HepG2 (cell line): ENCODE results near the gene SNUPN. TPM values are rescaled to one million over a fixed set of nuclear protein-coding genes. Genes with fewer than 3 reads are reported as not detected.

Experiments used
- ATAC-seq: fragments of 200-7000 bp; cut with Tn5 transposase; 3 replicates; pipeline ENCODE4 v1.9.1; 2020; ENCODE audit warnings: mild to moderate bottlenecking, moderate library complexity
- BruUV-seq: library from RNA; stranded (reverse); fragments of 400-500 nt; replicated peaks from 2 replicates; lab custom pipeline; 2021; lab: Mats Ljungman, UMichigan
- CTCF ChIA-PET: fragments of 300-600 bp; formaldehyde crosslinking; extraction: SDS; loops from one replicate; lab custom pipeline; 2021; ENCODE audit warnings: low total read pairs, inconsistent platforms, low intra/inter-chr PET ratio; lab: Yijun Ruan, JAX
- POLR2A ChIA-PET: fragments of 350-600 bp; sonication (Branson Sonifier 250); formaldehyde crosslinking; loops from one replicate; lab custom pipeline; 2020; ENCODE audit warnings: antibody characterized with exemption, inconsistent platforms; lab: Yijun Ruan, JAX
- DNase-seq: peaks from one replicate; pipeline ENCODE4 v3.0.0-alpha.2; 2015; ENCODE audit warnings: low spot score
- FAIRE-seq: peaks from 3 replicates; lab custom pipeline; 2011; peaks lifted over from hg19 to GRCh38; lab: Jason Lieb, UNC
- H2AFZ ChIP-seq: one replicate; pipeline ENCODE4 v1.6.1; 2011; ENCODE audit warnings: low read length, inconsistent platforms
- H3K27ac ChIP-seq: fragments of 300-600 bp; 3 replicates; pipeline ENCODE4 v1.8.0; 2011; ENCODE audit warnings: mixed run types, mild to moderate bottlenecking, mixed read lengths, low read length, inconsistent platforms; ENCODE audit not compliant: insufficient read depth; ENCODE audit errors: extremely low read length
- H3K27me3 ChIP-seq, 2 experiments: fragments of 200-600 bp in 1 of 2; 2 replicates in 1 of 2; 3 replicates in 1 of 2; pipeline versions ENCODE4 v1.6.0 to v1.8.0; 2011; ENCODE audit warnings: low read length in 2 of 2, mild to moderate bottlenecking in 2 of 2, moderate library complexity in 2 of 2, inconsistent platforms in 1 of 2; ENCODE audit not compliant: insufficient read depth in 2 of 2, control insufficient read depth in 1 of 2
- H3K36me3 ChIP-seq, 2 experiments: fragments of 200-600 bp in 1 of 2; replicated peaks in 1 of 2; 2 replicates in 1 of 2; 3 replicates in 1 of 2; pipeline versions ENCODE4 v1.5.1 to v1.8.0; 2011; ENCODE audit warnings: low read length in 2 of 2, inconsistent platforms in 1 of 2; ENCODE audit not compliant: insufficient read depth in 2 of 2, control insufficient read depth in 1 of 2
- H3K4me1 ChIP-seq: 2 replicates; pipeline ENCODE4 v1.5.1; 2012; ENCODE audit warnings: low read length, inconsistent platforms; ENCODE audit not compliant: insufficient read depth
- H3K4me2 ChIP-seq: 2 replicates; pipeline ENCODE4 v1.6.0; 2011; ENCODE audit warnings: low read depth, low read length, inconsistent platforms
- H3K4me3 ChIP-seq, 3 experiments: fragments of 200-600 bp in 1 of 3; sonication (generic), shearing (Covaris generic) in 1 of 3; replicated peaks in 1 of 3; 2 replicates each; pipeline ENCODE4 v1.5.1; 2011 to 2016; ENCODE audit warnings: low read length in 3 of 3, inconsistent platforms in 2 of 3, low read depth in 2 of 3, mild to moderate bottlenecking in 2 of 3, control low read depth in 1 of 3, mixed read lengths in 1 of 3; ENCODE audit not compliant: insufficient read depth in 1 of 3
- H3K79me2 ChIP-seq: one replicate; pipeline ENCODE4 v1.6.1; 2011; ENCODE audit warnings: low read length, inconsistent platforms; ENCODE audit not compliant: insufficient read depth
- H3K9ac ChIP-seq: 2 replicates; pipeline ENCODE4 v1.6.0; 2011; ENCODE audit warnings: mild to moderate bottlenecking, low read depth, low read length, inconsistent platforms; ENCODE audit not compliant: insufficient read depth
- H3K9me3 ChIP-seq: 2 replicates; pipeline ENCODE4 v1.5.1; 2012; ENCODE audit warnings: mild to moderate bottlenecking, low read length
- H4K20me1 ChIP-seq: 2 replicates; pipeline ENCODE4 v1.6.0; 2011; ENCODE audit warnings: inconsistent platforms, mild to moderate bottlenecking, low read length, moderate library complexity; ENCODE audit not compliant: insufficient read depth
- ARHGAP35 ChIP-seq: sonication (generic); formaldehyde crosslinking; IDR thresholded peaks from 2 replicates; pipeline ENCODE4 v1.9.0; 2022; ENCODE audit warnings: mild to moderate bottlenecking, inconsistent platforms, moderate library complexity, missing genetic modification reagents, borderline replicate concordance
- KLF15 ChIP-seq: sonication (generic); formaldehyde crosslinking; IDR thresholded peaks from 2 replicates; pipeline ENCODE4 v1.8.1; 2023; ENCODE audit warnings: borderline replicate concordance, mild to moderate bottlenecking, inconsistent platforms, missing genetic modification reagents, mixed read lengths
- TARDBP ChIP-seq: sonication (generic); formaldehyde crosslinking; IDR thresholded peaks from 2 replicates; pipeline ENCODE4 v1.8.0; 2022; ENCODE audit warnings: mild to moderate bottlenecking, missing genetic modification reagents
- WGBS: methylation state at CpG from one replicate; pipeline ENCODE4 v1.1.6; 2017; ENCODE audit warnings: low lambda C conversion rate; 5-methylcytosine and 5-hydroxymethylcytosine counted together
- in situ Hi-C: cut with HindIII; loops from 2 replicates; pipeline ENCODE4 v1.10.0; 2017; ENCODE audit warnings: low pct_unique_long_range_greater_than_20kb; ENCODE audit not compliant: extremely low pct_ligation_motif_present
- intact Hi-C: fragments of 100-400 bp; cut with micrococcal nuclease; formaldehyde crosslinking; loops from one replicate; pipeline ENCODE4 v1.10.0; 2022; ENCODE audit not compliant: unreplicated experiment
- polyA plus RNA-seq, 8 experiments: library from polyadenylated mRNA; depleted of rRNA in 3 of 8; stranded (reverse) in 7 of 8; unstranded in 1 of 8; fragments of >200 nt; fragmentation: Illumina TruSeq in 4 of 8; extraction: Trizol in 4 of 8; gene quantifications; 2 replicates each; pipeline versions ENCODE4 v1.2.1 to v1.2.3, GENCODE V29; 2011 to 2016; ENCODE audit warnings: low read depth in 4 of 8, missing spikeins in 1 of 8, mixed read lengths in 1 of 8; ENCODE audit not compliant: insufficient read depth in 1 of 8
- total RNA-seq, 5 experiments: library from RNA; depleted of rRNA; stranded (reverse); fragments of >200 nt; fragmentation: Illumina TruSeq; extraction: Trizol; gene quantifications; 2 replicates each; pipeline ENCODE4 v1.2.3, GENCODE V29; 2016; ENCODE audit warnings: low read depth in 1 of 5
- TF ChIP-seq, protein P1 (sequence below): sonication (generic); formaldehyde crosslinking; IDR thresholded peaks from 2 replicates; pipeline ENCODE4 v1.4.0; 2020; ENCODE audit warnings: mild to moderate bottlenecking, missing genetic modification reagents, borderline replicate concordance
- TF ChIP-seq, protein P2 (sequence below): sonication (generic); formaldehyde crosslinking; IDR thresholded peaks from 2 replicates; pipeline ENCODE4 v1.4.0; 2020; ENCODE audit warnings: missing genetic modification reagents, borderline replicate concordance
- TF ChIP-seq, protein P3 (sequence below): IDR thresholded peaks from 2 replicates; pipeline ENCODE4 v1.6.1; 2016; ENCODE audit warnings: low read depth
- TF ChIP-seq, protein P4 (sequence below): sonication (generic); formaldehyde crosslinking; IDR thresholded peaks from 2 replicates; pipeline ENCODE4 v1.9.0; 2022; ENCODE audit warnings: missing genetic modification reagents, mild to moderate bottlenecking, borderline replicate concordance
- TF ChIP-seq, protein P5 (sequence below): sonication (generic); formaldehyde crosslinking; IDR thresholded peaks from 2 replicates; pipeline ENCODE4 v1.4.0; 2020; ENCODE audit warnings: mild to moderate bottlenecking, missing genetic modification reagents
- TF ChIP-seq, protein P6 (sequence below): sonication (generic); formaldehyde crosslinking; IDR thresholded peaks from 2 replicates; pipeline ENCODE4 v1.4.0; 2020; ENCODE audit warnings: low read depth, mild to moderate bottlenecking, missing genetic modification reagents
- TF ChIP-seq, protein P7 (sequence below): sonication (generic); formaldehyde crosslinking; IDR thresholded peaks from 2 replicates; pipeline ENCODE4 v1.4.0; 2020; ENCODE audit warnings: missing genetic modification reagents

Gene SNUPN
- total and polyA plus RNA-seq, 2 of the 13 experiments (the other 11 are each of a cell fraction or from before 2014, with no cell fraction given), result 9.0 to 16.4 TPM

DNA sequence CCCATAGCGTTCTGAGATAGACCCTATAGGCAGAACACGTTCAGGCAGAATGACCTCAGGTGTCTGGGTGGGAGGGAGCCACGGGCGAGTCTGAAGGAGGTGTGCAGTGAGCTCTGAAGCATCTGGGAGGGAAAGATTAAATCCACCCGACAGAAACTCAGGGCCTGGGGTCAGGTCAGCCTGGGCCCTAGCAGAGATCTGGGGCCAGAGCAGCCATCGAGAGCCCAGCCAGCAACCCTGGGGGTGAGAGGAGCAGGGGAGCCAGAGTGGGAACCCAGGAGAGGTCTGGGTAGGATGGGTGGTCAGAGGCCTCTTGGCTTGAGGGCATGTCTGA, 44.3 kb upstream of the SNUPN start:
- FAIRE-seq, result no peak
- TF ChIP-seq, protein P1, sequence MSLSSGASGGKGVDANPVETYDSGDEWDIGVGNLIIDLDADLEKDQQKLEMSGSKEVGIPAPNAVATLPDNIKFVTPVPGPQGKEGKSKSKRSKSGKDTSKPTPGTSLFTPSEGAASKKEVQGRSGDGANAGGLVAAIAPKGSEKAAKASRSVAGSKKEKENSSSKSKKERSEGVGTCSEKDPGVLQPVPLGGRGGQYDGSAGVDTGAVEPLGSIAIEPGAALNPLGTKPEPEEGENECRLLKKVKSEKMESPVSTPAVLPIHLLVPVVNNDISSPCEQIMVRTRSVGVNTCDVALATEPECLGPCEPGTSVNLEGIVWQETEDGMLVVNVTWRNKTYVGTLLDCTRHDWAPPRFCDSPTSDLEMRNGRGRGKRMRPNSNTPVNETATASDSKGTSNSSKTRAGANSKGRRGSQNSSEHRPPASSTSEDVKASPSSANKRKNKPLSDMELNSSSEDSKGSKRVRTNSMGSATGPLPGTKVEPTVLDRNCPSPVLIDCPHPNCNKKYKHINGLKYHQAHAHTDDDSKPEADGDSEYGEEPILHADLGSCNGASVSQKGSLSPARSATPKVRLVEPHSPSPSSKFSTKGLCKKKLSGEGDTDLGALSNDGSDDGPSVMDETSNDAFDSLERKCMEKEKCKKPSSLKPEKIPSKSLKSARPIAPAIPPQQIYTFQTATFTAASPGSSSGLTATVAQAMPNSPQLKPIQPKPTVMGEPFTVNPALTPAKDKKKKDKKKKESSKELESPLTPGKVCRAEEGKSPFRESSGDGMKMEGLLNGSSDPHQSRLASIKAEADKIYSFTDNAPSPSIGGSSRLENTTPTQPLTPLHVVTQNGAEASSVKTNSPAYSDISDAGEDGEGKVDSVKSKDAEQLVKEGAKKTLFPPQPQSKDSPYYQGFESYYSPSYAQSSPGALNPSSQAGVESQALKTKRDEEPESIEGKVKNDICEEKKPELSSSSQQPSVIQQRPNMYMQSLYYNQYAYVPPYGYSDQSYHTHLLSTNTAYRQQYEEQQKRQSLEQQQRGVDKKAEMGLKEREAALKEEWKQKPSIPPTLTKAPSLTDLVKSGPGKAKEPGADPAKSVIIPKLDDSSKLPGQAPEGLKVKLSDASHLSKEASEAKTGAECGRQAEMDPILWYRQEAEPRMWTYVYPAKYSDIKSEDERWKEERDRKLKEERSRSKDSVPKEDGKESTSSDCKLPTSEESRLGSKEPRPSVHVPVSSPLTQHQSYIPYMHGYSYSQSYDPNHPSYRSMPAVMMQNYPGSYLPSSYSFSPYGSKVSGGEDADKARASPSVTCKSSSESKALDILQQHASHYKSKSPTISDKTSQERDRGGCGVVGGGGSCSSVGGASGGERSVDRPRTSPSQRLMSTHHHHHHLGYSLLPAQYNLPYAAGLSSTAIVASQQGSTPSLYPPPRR, result no peak
- TF ChIP-seq, protein P2, sequence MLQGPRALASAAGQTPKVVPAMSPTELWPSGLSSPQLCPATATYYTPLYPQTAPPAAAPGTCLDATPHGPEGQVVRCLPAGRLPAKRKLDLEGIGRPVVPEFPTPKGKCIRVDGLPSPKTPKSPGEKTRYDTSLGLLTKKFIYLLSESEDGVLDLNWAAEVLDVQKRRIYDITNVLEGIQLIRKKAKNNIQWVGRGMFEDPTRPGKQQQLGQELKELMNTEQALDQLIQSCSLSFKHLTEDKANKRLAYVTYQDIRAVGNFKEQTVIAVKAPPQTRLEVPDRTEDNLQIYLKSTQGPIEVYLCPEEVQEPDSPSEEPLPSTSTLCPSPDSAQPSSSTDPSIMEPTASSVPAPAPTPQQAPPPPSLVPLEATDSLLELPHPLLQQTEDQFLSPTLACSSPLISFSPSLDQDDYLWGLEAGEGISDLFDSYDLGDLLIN (CRISPR knock-in tag), result no peak
- TF ChIP-seq, protein P3, sequence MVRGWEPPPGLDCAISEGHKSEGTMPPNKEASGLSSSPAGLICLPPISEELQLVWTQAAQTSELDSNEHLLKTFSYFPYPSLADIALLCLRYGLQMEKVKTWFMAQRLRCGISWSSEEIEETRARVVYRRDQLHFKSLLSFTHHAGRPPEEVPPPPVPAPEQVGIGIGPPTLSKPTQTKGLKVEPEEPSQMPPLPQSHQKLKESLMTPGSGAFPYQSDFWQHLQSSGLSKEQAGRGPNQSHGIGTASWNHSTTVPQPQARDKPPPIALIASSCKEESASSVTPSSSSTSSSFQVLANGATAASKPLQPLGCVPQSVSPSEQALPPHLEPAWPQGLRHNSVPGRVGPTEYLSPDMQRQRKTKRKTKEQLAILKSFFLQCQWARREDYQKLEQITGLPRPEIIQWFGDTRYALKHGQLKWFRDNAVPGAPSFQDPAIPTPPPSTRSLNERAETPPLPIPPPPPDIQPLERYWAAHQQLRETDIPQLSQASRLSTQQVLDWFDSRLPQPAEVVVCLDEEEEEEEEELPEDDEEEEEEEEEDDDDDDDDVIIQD, result no peak
- TF ChIP-seq ARHGAP35 (CRISPR knock-in tag) (no peak), TARDBP (CRISPR knock-in tag) (no peak), KLF15 (CRISPR knock-in tag) (no peak)
- TF ChIP-seq, protein P4, sequence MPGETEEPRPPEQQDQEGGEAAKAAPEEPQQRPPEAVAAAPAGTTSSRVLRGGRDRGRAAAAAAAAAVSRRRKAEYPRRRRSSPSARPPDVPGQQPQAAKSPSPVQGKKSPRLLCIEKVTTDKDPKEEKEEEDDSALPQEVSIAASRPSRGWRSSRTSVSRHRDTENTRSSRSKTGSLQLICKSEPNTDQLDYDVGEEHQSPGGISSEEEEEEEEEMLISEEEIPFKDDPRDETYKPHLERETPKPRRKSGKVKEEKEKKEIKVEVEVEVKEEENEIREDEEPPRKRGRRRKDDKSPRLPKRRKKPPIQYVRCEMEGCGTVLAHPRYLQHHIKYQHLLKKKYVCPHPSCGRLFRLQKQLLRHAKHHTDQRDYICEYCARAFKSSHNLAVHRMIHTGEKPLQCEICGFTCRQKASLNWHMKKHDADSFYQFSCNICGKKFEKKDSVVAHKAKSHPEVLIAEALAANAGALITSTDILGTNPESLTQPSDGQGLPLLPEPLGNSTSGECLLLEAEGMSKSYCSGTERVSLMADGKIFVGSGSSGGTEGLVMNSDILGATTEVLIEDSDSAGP (CRISPR knock-in tag), result no peak
- TF ChIP-seq, protein P5, sequence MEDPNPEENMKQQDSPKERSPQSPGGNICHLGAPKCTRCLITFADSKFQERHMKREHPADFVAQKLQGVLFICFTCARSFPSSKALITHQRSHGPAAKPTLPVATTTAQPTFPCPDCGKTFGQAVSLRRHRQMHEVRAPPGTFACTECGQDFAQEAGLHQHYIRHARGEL (CRISPR knock-in tag), result no peak
- TF ChIP-seq, protein P6, sequence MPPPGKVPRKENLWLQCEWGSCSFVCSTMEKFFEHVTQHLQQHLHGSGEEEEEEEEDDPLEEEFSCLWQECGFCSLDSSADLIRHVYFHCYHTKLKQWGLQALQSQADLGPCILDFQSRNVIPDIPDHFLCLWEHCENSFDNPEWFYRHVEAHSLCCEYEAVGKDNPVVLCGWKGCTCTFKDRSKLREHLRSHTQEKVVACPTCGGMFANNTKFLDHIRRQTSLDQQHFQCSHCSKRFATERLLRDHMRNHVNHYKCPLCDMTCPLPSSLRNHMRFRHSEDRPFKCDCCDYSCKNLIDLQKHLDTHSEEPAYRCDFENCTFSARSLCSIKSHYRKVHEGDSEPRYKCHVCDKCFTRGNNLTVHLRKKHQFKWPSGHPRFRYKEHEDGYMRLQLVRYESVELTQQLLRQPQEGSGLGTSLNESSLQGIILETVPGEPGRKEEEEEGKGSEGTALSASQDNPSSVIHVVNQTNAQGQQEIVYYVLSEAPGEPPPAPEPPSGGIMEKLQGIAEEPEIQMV (CRISPR knock-in tag), result no peak
- TF ChIP-seq, protein P7, sequence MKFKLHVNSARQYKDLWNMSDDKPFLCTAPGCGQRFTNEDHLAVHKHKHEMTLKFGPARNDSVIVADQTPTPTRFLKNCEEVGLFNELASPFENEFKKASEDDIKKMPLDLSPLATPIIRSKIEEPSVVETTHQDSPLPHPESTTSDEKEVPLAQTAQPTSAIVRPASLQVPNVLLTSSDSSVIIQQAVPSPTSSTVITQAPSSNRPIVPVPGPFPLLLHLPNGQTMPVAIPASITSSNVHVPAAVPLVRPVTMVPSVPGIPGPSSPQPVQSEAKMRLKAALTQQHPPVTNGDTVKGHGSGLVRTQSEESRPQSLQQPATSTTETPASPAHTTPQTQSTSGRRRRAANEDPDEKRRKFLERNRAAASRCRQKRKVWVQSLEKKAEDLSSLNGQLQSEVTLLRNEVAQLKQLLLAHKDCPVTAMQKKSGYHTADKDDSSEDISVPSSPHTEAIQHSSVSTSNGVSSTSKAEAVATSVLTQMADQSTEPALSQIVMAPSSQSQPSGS, result no peak

More for the DNA sequence above, 44.3 kb upstream of the SNUPN start:
- no peak for ATAC-seq
- peaks cover 53% of the 10 kb centered on the region for H3K4me1 ChIP-seq
- WGBS, result 43% methylated on average over 6 of the region's 6 CpGs
- H3K9me3 ChIP-seq, result no peaks in the 10 kb centered on the region
- H3K79me2 ChIP-seq, result no peaks in the 10 kb centered on the region
- BruUV-seq, result no TSS peak
- H3K4me2 ChIP-seq, result no peak overlapping the region
- DNase-seq, result no peak
- H3K36me3 ChIP-seq, result no peaks in the 10 kb centered on the region
- H2AFZ ChIP-seq, result no peak overlapping the region
- intact Hi-C loops, result no loop called here
- H4K20me1 ChIP-seq, result no peaks in the 10 kb centered on the region
- H3K4me3 ChIP-seq, result no peak overlapping the region
- peaks cover 2 to 26% of the 10 kb centered on the region in 2 experiments; a peak in 3 of 5 replicates for H3K27me3 ChIP-seq
- H3K9ac ChIP-seq, result no peak overlapping the region
- no peak overlapping the region for H3K27ac ChIP-seq
- ChIA-PET POLR2A (interaction anchor here (1.1 kb wide), 1 partner anchor 28 kb away, joined by 3 read pairs; no protein-coding TSS in a partner anchor), CTCF (no interaction called here)
- in situ Hi-C loops, result no loop called here
